ENCODE measurements around the gene HTRA3.

The HTRA3 gene

DNA sequence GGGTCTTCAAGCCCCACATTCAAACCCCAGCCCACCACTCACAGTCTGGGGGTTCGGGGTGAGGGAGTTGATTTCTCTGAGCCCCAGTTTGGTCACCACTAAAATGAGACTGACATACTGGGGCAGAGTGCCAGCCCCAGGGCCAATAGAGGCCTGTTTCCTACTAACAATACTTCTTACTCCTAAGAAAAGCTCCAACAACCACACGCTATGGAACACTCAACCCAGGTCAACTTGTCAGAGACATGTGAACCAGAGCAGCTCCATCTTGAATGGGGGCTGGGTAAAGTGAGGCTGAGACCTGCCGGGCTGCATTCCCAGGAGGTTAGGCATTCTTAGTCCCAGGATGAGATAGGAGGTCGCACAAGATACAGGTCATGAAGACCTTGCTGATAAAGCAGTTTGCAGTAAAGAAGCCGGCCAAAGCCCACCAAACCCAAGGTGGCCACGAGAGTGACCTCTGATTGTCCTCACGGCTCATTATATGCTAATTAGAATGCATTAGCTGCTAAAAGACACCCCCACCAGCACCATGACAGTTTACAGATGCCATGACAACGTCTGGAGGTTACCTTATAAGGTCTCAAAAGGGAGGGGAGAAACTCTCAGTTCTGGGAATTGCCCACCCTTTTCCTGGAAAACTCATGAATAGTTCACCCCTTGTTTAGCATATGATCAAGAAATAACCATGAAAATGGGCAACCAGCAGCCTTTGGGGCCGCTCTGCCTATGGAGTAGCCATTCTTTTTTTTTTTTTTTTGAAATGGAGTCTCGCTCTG is 26.6 kb upstream of the HTRA3 start:
- no peaks in the 10 kb centered on the region for H3K4me1 ChIP-seq (ENCODE audit: control insufficient read depth, insufficient read depth, low read length)
- no peak overlapping the region for H3K27ac ChIP-seq (ENCODE audit: extremely low read depth, low read depth, low read length)
- ChIA-PET CTCF (interaction anchor here (0.5 to 4.2 kb wide), 19 partner anchors 7 to 234 kb away, joined by 3 to 34 read pairs (median 4); no protein-coding TSS in a partner anchor), POLR2A (no interaction called here)
- TF ChIP-seq ZNF701 (tag by site-specific recombination; IDR thresholded peaks at IDR 0.05) (no peak), ZNF292 (tag by site-specific recombination; IDR thresholded peaks at IDR 0.05; ENCODE audit: borderline replicate concordance, low read depth) (no peak), ZNF837 (tag by site-specific recombination; IDR thresholded peaks at IDR 0.05) (no peak), ZNF585B (tag by site-specific recombination; IDR thresholded peaks at IDR 0.05) (no peak), ZFP41 (tag by site-specific recombination; IDR thresholded peaks at IDR 0.05; ENCODE audit: borderline replicate concordance) (no peak), ZNF776 (tag by site-specific recombination; IDR thresholded peaks at IDR 0.05; ENCODE audit: borderline replicate concordance) (no peak), ZEB2 (tag by site-specific recombination; IDR thresholded peaks at IDR 0.05) (no peak), ZNF112 (tag by site-specific recombination; IDR thresholded peaks at IDR 0.05) (no peak), ZNF184 (tag by site-specific recombination; IDR thresholded peaks at IDR 0.05) (no peak), ZNF664 (tag by site-specific recombination; IDR thresholded peaks at IDR 0.05) (no peak), WT1 (tag by site-specific recombination; IDR thresholded peaks at IDR 0.05) (no peak), ZNF529 (tag by site-specific recombination; IDR thresholded peaks at IDR 0.05; ENCODE audit: insufficient replicate concordance) (no peak), ATF2 (tag by site-specific recombination; IDR thresholded peaks at IDR 0.05; ENCODE audit: low read depth) (no peak), ZNF654 (tag by site-specific recombination; IDR thresholded peaks at IDR 0.05; ENCODE audit: low read depth) (no peak)
- no peaks in the 10 kb centered on the region for H3K9me3 ChIP-seq (ENCODE audit: control insufficient read depth, insufficient read depth, low read depth, low read length)
- peaks cover 0 to 6% of the 10 kb centered on the region in 2 experiments; a peak in 1 of 3 replicates for H3K36me3 ChIP-seq (ENCODE audit: control insufficient read depth in 2 of 2, insufficient read depth in 1 of 2, low read length in 2 of 2)
- no peak overlapping the region for H3K4me3 ChIP-seq (ENCODE audit: low read depth, low read length)

DNA sequence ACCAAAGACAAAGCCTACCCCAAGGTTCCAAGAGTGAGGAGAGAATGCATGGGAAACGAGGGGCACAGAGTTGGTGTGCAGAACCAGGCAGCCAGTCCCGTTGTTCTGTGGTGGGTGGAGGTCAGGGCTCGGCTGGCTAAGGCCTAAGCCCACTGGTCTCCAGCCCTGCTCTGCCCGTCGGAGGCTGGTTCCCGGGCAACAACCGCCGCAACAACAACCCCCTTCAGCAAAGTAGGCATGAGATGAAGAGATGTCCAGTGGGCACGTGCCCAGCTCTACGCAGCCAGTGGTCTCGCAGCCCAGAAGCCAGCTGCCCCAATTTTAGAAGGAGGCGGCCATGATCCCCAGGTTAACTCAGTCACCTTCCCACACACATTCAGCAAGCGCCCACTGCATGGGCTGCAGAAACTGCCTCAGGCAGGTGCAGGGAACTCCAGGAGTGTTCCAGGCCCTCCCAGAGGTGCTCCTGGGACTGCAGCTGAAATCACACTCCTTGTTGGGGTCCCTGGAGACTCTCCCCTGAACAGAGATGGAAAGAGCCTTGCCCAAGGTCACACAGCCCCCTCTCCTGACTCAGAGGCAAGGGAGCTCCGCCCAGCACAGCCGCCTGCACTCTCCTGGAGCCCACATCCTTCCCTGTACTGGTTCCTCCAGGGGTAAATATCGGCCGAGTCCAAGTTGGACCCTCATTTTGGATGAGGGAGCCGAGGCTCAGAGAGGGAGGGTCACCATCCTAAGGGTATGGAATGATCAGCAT is 25.4 kb upstream of the HTRA3 start:
- Histone ChIP-seq H3K36me3 (ENCODE audit: control insufficient read depth in 2 of 2, insufficient read depth in 1 of 2, low read length in 2 of 2) (peaks cover 0 to 3% of the 10 kb centered on the region in 2 experiments; a peak in 1 of 3 replicates), H3K9me3 (ENCODE audit: control insufficient read depth, insufficient read depth, low read depth, low read length) (no peaks in the 10 kb centered on the region), H3K27ac (ENCODE audit: extremely low read depth, low read depth, low read length) (no peak overlapping the region), H3K4me3 (ENCODE audit: low read depth, low read length) (no peak overlapping the region), H3K4me1 (ENCODE audit: control insufficient read depth, insufficient read depth, low read length) (no peaks in the 10 kb centered on the region)
- TF ChIP-seq EGR2 (tag by site-specific recombination; IDR thresholded peaks at IDR 0.05; ENCODE audit: low read depth) (0 out of 2 replicates have a peak, but pooled peaks have one; percentile 14), ZFP69B (tag by site-specific recombination; IDR thresholded peaks at IDR 0.05) (no peak), ZNF211 (tag by site-specific recombination; IDR thresholded peaks at IDR 0.05; ENCODE audit: low read depth) (no peak), ZNF623 (tag by site-specific recombination; IDR thresholded peaks at IDR 0.05) (no peak), PRDM4 (tag by site-specific recombination; IDR thresholded peaks at IDR 0.05) (no peak)
- ChIA-PET CTCF (interaction anchor here (0.7 to 4.2 kb wide), 5 partner anchors 67 to 179 kb away, joined by 3 to 26 read pairs (median 4); no protein-coding TSS in a partner anchor), POLR2A (no interaction called here)

Data from HEK293 (cell line).